Measurements from ENCODE around the gene SEBOX. TPM values are rescaled to one million over a fixed set of nuclear protein-coding genes. Genes with fewer than 3 reads are reported as not detected.

SEBOX gene
- total RNA-seq, 1 donor: not detected

DNA sequence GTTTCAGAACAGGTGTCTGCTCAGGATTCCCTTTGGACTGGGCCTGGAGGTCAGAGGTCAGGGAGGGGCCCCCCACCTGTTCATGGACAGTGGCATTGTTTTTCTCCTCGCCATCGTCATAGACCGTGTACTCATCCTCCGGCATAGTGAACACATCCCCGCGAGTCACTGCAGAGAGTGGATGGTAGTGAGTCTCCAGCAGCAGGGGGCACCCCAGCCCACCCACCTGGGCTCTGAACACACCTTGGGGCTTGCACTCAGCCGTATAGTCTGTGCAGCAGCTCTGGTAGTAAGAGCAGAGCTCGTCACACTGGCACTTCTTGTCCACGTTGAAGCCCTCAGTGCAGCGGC lies 4.7 kb upstream of the SEBOX start:
- DNase-seq (ENCODE audit: low read depth in 2 of 3, low spot score in 2 of 3): no peak

GRCh38 chr17:28368915-28369683 lies 4.1 kb upstream of the SEBOX start:
- no peak for DNase-seq (ENCODE audit: low read depth in 2 of 3, low spot score in 2 of 3)

GRCh38 chr17:28368306-28368831 lies 3.4 kb upstream of the SEBOX start:
- no peak for DNase-seq (ENCODE audit: low read depth in 2 of 3, low spot score in 2 of 3)

DNA sequence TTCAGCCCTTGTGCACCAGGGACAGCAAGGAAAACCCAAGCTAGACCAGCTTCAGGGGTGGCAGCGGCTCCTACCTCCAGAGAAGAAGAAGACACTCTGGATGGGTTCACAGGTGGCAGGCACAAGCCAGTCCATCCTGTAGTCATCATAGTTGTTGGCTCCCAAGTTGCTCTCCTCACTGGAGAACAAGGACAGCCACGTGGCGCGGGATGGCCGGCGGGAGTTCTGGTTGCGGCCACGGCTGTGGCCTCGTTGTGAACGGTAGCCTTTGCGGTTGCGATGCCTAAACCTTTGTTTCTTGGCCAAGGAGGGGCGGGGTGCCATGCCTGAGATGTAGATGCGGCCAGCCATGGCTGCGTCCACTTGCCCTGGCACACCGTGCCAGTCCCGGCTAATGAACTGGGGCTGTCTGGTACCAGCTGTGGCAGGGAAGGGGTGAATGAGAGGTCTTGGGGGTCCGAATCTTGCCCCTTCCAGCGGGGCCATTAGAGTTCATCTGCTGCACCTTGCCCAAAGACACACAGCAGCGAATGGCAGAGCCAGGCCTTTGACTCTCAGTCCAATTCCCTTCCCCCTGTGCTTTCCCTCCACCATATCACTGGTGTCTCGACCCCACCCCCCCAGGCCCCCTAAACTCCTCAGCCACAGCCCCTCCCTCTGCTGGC lies 2.8 kb upstream of the SEBOX start:
- DNase-seq (ENCODE audit: low read depth in 2 of 3, low spot score in 2 of 3): no peak

GRCh38 chr17:28366605-28367004 lies 1.6 kb upstream of the SEBOX start:
- DNase-seq (ENCODE audit: low read depth in 2 of 3, low spot score in 2 of 3): no peak

DNA sequence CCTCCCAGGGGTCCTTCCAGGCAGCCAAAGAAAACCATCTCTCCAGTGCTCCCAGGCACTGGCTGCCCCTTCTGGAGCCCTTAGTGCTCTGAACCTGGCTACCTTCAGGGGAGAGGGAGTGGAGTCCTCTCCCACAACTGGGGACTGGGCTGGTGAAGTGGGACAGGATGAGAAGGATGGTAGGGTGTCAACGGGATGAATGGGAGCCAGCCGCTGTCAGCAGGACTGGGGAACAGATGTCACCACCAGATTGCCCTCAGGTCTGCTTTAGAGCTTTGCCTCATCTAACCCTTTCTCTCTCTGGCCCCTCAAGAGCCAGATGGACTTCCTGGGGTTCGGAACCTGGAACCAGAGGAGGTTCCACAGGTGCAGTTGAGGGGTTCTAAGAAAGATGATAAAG lies 488 bp upstream of the SEBOX start:
- DNase-seq (ENCODE audit: low read depth in 2 of 3, low spot score in 2 of 3): no peak

DNA sequence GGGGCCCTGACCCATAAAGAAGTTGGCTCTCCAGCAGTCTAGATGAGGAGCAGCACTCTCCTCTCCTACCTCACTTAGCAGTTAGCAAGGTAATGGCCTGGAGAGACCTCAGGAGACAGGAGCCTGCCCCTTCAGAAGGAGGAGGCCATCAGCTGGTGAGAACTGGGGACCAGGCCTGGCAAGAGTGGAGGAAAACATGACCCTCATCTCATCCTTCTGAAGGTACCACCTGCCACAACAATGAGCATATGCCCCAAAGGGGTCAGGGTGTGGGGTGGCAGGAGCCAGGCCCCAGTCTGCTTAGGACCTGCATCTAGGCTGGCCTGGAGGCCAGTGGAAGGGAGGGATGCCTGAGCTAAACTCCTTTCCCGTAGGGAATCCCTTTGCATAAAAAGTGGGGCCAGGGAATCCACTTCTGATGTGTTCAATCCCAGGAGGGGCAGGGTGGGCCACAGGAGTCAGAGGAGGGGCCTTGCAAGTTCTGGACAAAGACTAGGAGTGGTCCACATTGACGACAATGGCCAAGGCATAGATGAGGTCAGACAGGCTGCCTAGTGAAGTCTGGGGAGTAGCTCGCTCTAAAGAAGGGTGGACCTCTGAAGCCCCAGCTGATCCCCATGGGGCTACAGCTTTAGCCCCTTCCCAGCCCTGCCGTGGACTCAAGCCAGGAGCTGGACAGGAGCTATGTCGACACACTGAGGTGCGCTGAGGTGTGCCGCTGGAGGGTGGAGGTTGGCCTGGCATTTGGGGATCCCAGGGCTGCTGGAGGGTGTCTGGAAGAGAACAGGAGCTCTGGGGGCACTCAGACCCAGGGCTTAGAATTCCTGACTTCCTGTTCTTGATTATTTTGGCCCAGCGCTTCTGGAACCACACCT lies 986 bp downstream of the SEBOX start:
- DNase-seq (ENCODE audit: low read depth in 2 of 3, low spot score in 2 of 3): no peak

GRCh38 chr17:28363186-28363585 lies 1.8 kb downstream of the SEBOX start:
- DNase-seq (ENCODE audit: low read depth in 2 of 3, low spot score in 2 of 3): no peak

- DNase-seq (ENCODE audit: low read depth in 2 of 3, low spot score in 2 of 3): no peak
Observed at GRCh38 chr17:28357901-28358197, 7.2 kb downstream of the SEBOX start.

GRCh38 chr17:28357061-28357900 lies 7.7 kb downstream of the SEBOX start, which contains the start of gene POLDIP2:
Gene POLDIP2, minus strand, starts transcription at chr17:28357527. Its CDS starts 79 bp downstream, at chr17:28357448.
- DNase-seq (ENCODE audit: low read depth in 2 of 3, low spot score in 2 of 3): peak; percentile 86 to 97 (median 94)

- no peak for DNase-seq (ENCODE audit: low read depth in 2 of 3, low spot score in 2 of 3)
Observed at GRCh38 chr17:28350271-28350670, 14.7 kb downstream of the SEBOX start.

DNA sequence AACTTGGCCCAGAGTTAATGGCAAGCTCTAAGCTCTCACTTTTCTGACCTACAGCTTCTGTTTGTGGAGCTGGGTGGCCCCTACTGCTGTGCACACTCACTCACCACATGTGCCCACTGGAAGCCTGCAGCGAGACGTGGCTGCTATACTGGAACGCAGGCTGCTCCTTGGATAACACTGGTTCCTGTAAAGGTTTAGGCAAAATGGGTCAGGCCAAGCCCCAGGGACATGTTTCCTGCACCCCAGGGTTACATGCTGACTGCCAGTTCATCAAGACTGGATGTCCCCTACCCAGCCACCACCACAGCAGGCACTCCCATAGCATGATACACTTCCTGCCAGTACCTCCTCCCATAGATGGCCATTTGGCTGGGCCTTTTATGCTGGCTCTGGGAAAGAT lies 16.0 kb downstream of the SEBOX start:
- DNase-seq (ENCODE audit: low read depth in 2 of 3, low spot score in 2 of 3): no peak

GRCh38 chr17:28347261-28347891 lies 17.6 kb downstream of the SEBOX start:
- DNase-seq (ENCODE audit: low read depth in 2 of 3, low spot score in 2 of 3): no peak

GRCh38 chr17:28346746-28347246 lies 18.2 kb downstream of the SEBOX start:
- DNase-seq (ENCODE audit: low read depth in 2 of 3, low spot score in 2 of 3): peak in 1 of 3 donors; percentile 21

DNA sequence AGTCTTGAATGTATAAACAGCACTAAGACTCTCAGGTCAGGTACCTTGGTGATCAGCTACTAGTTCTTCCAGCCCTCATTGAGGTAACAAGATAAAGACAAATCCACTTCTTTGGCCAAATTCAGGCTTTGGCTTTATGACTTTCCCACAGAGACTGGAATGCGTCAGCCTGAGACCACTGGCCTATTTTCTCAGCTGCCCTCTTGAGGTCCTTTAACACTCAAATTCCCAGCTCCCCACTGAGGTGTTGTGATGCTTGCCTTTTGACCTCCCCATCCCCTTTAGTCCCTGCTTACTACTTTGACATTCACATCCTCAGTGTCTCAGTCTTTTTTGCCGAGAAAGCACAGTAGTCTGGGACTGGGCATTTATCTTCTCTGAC lies 18.8 kb downstream of the SEBOX start:
- no peak for DNase-seq (ENCODE audit: low read depth in 2 of 3, low spot score in 2 of 3)

- DNase-seq (ENCODE audit: low read depth in 2 of 3, low spot score in 2 of 3): no peak
Observed at GRCh38 chr17:28345419-28346198, 19.4 kb downstream of the SEBOX start.

GRCh38 chr17:28344435-28344901 lies 20.5 kb downstream of the SEBOX start:
- DNase-seq (ENCODE audit: low read depth in 2 of 3, low spot score in 2 of 3): no peak

DNA sequence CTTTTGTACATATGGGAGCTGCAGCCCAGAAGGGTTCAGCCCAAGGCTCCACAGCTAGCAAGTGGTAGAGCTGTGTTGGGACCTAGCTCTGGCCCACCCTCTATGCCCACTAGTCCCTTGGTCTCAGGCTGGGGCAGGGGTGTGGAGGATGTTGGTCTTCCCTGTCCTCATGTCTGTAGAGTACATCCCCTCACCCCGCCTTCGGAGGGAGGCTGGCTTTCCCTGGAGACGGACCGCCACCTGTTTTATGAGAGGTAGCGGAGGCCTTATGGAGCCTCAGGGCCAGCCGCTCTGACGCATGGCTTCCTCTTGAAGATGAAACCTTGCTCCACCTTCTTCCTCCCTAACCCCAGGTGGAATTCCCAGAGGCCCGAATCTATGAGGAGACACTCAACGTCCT lies 21.0 kb downstream of the SEBOX start:
- no peak for DNase-seq (ENCODE audit: low read depth in 2 of 3, low spot score in 2 of 3)

- DNase-seq (ENCODE audit: low read depth in 2 of 3, low spot score in 2 of 3): no peak
Observed at GRCh38 chr17:28343491-28343932, 21.5 kb downstream of the SEBOX start.
